AG10803 (cell line): ENCODE data around the gene TSSK6.
"Not testable (repeated sequence)": the region's sequence is repeated elsewhere in the genome, so short reads cannot be mapped to it uniquely, and the experiment has no call there.

Experiments used
- DNase-seq: peaks from one replicate; pipeline ENCODE4 v3.0.0; 2010; ENCODE audit warnings: low read depth
- H3K4me3 ChIP-seq: 2 replicates; pipeline ENCODE4 v1.5.1; 2011; ENCODE audit warnings: mild to moderate bottlenecking, low read length, control low read depth
- TF ChIP-seq, protein P1 (sequence below): conservative IDR thresholded peaks from 2 replicates; pipeline ENCODE4 v1.5.1; 2011; ENCODE audit warnings: mild to moderate bottlenecking, low read length, control low read depth, inconsistent platforms

Gene TSSK6

DNA sequence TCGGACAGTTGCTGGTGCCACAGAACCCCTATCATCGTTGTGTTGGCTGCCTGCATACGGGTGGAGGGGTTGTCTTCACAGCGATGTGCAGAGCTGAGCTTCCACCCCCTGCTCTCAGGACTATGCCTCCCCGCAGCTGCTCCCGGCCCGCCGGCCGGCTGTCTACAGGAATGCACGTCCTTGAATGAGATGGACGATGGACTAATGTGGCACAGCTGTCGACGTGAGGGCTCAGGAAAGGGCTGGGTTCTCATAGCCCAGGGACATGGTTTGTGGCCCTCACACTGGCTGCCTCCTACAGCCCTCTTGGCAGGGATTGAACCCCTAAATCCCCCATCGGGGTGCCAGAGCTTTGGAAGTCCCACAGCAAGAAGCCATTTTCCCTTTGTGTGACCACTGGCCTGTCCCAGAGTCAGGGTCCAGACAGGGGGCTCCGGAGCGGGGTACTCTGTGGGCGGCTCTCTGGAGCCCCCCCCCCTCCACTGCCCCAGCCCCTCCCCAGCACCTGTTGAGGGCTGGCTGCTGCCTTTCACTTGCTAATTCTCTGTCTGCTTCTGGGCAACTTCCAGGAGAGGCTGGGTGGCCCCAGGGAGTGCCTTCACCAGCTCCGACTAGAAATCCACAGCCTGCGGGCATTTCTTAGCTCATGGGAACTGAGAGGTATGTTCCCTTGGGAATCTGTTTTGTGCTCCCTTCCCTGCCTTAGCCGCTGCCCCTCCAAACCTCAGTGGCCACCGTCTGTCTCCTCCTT, 40.2 kb downstream of the TSSK6 start:
- TF ChIP-seq, protein P1, sequence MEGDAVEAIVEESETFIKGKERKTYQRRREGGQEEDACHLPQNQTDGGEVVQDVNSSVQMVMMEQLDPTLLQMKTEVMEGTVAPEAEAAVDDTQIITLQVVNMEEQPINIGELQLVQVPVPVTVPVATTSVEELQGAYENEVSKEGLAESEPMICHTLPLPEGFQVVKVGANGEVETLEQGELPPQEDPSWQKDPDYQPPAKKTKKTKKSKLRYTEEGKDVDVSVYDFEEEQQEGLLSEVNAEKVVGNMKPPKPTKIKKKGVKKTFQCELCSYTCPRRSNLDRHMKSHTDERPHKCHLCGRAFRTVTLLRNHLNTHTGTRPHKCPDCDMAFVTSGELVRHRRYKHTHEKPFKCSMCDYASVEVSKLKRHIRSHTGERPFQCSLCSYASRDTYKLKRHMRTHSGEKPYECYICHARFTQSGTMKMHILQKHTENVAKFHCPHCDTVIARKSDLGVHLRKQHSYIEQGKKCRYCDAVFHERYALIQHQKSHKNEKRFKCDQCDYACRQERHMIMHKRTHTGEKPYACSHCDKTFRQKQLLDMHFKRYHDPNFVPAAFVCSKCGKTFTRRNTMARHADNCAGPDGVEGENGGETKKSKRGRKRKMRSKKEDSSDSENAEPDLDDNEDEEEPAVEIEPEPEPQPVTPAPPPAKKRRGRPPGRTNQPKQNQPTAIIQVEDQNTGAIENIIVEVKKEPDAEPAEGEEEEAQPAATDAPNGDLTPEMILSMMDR, result no peak
- DNase-seq, result no peak
- H3K4me3 ChIP-seq, result no peak overlapping the region

DNA sequence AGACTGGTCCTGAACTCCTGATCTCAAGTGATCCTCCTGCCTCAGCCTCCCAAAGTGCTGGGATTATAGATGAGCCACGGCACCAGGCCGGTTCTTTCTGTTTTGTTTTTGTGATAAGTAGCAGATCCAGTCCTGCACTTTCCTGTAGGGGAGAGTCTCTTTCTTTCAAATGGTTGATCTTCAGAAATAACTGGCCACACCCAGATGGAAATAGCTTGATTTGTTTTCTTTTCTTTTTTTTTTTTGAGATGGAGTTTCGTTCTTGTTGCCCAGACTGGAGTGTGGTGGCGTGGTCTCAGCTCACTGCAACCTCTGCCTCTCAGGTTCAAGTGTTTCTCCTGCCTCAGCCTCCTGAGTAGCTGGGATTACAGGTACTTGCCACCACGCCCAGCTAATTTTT, 43.2 kb downstream of the TSSK6 start:
- not testable (repeated sequence) for H3K4me3 ChIP-seq, DNase-seq

DNA sequence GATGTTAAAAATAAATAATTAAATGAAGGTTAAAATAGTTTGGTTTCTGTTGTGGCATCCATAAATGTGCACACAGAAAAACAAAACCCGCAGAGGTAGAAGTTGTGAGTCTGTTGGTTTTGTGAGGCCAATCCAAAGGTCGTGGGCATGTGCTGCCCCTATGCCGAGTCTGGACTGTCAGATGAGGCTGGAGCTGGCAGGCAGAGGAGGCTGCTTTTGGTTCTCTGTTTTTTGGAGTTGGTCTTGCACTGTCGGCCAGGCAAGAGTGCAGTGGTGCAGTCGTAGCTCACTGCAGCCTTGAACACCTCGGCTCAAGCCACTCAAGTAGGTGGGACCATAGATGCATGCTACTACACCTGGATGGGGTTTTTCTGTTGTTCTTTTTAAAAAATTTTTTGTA, 43.7 kb downstream of the TSSK6 start:
- TF ChIP-seq, protein P1, result no peak
- H3K4me3 ChIP-seq, result no peak overlapping the region
- no peak for DNase-seq

DNA sequence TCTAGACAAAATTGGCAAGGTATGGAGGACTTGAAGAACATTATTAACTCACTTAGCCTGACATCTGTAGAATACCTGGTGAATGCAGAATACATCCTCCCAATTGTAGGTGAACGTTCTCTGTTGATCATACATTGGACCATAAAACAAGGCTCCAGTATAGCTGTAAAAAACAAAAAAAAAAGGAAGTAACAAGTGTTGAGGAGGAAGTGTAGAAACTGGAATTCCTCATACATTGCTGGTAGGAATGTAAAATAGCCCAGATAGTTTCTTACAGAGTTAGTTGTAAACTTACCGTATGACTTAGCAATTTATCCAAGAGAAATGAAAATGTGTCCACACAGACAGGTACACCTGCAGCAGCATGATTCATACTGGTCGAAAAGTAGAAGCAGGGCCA, 44.8 kb downstream of the TSSK6 start:
- no peak for DNase-seq
- H3K4me3 ChIP-seq, result no peak overlapping the region
- TF ChIP-seq, protein P1, result no peak

DNA sequence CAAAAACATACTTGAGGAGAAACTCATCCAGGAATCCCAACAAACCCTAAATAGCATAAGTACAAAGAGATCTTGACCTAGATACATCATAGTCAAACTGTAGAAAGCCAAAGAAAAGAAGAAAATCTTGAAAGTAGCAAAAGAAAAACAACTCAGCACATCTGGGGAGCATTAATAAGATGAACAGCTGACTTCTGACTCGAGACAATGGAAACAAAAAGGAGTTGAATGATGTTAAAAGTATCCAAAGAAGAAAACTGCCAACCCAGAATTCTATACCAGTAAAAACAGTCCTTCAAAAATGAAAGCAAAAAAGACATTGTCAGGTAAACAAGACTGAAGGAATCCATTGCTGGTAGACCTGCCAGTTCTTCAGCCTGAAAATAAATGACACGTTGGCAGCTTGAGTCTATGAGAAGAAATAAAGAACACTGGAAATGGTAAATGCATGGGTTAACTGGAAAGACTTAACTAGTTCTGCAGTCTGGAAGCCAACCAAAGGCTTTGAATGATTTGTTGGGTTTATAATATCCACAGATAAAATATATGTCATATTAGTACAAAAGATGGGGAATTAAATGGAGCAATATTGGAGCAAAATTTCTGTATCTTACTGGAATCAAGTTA, 46.8 kb downstream of the TSSK6 start:
- TF ChIP-seq, protein P1, result no peak
- DNase-seq, result no peak
- no peak overlapping the region for H3K4me3 ChIP-seq

DNA sequence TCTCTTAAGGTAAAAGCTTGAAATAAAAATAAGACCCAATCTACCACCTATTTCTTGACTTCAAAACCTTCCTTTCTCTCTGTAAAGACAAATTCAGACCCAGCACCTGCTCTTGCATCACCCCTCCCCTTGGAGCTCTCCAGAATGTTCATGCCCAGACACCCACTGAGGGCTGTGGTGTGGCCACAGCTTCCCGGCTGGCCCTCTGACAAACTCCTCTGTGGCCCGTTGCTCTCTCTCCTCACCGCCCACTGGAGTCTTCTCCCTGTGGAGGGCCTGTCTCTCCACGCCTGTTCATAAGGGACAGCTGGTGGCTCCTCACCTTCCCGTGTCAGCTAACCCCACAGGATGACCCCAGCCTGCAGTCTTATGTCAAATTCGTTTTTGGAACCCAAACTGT, 49.1 kb downstream of the TSSK6 start:
- TF ChIP-seq, protein P1, result no peak
- DNase-seq, result no peak
- no peak overlapping the region for H3K4me3 ChIP-seq

DNA sequence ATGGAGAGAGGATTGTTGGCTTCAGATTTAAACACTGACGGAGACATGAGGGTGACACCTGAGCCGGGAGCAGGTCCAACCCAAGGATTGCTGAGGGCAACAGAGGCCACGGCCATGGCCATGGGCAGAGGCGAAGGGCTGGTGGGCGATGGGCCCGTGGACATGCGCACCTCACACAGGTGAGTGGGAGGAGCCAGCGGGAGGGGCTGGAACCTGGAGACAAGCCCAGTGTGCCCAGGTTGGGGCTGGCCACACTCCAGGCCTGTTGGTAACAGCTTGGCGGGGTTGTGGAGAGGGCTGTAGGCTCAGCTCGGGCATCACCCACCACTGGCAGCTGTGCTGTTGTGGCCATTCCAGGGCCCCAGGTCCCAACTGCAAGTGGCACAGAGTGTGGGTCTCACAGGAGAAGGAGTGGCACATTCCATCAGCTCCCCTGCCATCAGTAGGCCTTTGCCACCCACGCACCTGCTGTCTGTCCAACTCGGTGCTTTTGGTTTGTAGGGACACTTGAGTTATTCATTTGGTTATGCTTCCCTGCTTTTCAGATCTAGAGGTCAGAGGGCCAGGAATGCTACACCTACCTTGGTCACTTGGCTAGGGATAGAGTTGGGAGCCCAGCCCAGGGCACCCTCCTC, 49.8 kb downstream of the TSSK6 start:
- TF ChIP-seq, protein P1, result no peak
- no peak for DNase-seq
- H3K4me3 ChIP-seq, result no peak overlapping the region
